AG04450 (cell line): ENCODE data around the gene RTKN. TPM values are rescaled to one million over a fixed set of nuclear protein-coding genes. Genes with fewer than 3 reads are reported as not detected.
A peak's percentile ranks its signal among the peaks of the same experiment; 100 is the strongest.

ENCODE experiments used
- CTCF ChIA-PET: fragments of 300-600, 350-600 bp; formaldehyde crosslinking; extraction: SDS; loops from one replicate; lab custom pipeline; 2022; ENCODE audit warnings: antibody characterized with exemption, inconsistent platforms; lab: Charles Lee
- POLR2A ChIA-PET: fragments of 350-600 bp; formaldehyde crosslinking; extraction: SDS; loops from one replicate; lab custom pipeline; 2021; ENCODE audit warnings: antibody characterized with exemption, inconsistent platforms; lab: Yijun Ruan, JAX
- DNase-seq: peaks from one replicate; pipeline ENCODE4 v3.0.0-alpha.2; 2011; ENCODE audit warnings: low read depth, low spot score
- H3K27ac ChIP-seq: one replicate; pipeline ENCODE4 v1.5.1; 2012; ENCODE audit warnings: low read depth, low read length, control low read depth
- H3K27me3 ChIP-seq: one replicate; pipeline ENCODE4 v1.6.0; 2012; ENCODE audit warnings: low read length; ENCODE audit not compliant: control insufficient read depth, insufficient read depth
- H3K4me3 ChIP-seq: 2 replicates; pipeline ENCODE4 v1.5.1; 2011; ENCODE audit warnings: mild to moderate bottlenecking, low read depth, low read length, control low read depth
- H3K9me3 ChIP-seq: 2 replicates; pipeline ENCODE4 v1.5.1; 2012; ENCODE audit warnings: low read length; ENCODE audit not compliant: control insufficient read depth, insufficient read depth
- CTCF ChIP-seq: IDR thresholded peaks from 2 replicates; pipeline ENCODE4 v1.5.1; 2011; ENCODE audit warnings: low read depth, low read length, control low read depth, inconsistent platforms
- polyA plus RNA-seq: library from polyadenylated mRNA; depleted of rRNA; stranded (reverse); fragments of >200 nt; gene quantifications from 2 replicates; pipeline ENCODE4 v1.2.3, GENCODE V29; 2011

Gene RTKN
- polyA plus RNA-seq, 1 experiment = 12.7 TPM

- H3K4me3 ChIP-seq = peak overlapping the region; percentile 36
- ChIA-PET POLR2A (no interaction called here), CTCF (interaction anchor here (0.7 to 1.2 kb wide), 2 partner anchors 80 to 284 kb away, joined by 3 to 5 read pairs; no protein-coding TSS in a partner anchor)
These were observed 26.6 kb downstream of the RTKN start for GRCh38 chr2:74414881-74415761.

GRCh38 chr2:74414441-74414840 is 27.3 kb downstream of the RTKN start:
- no peak for DNase-seq
- Histone ChIP-seq H3K9me3 (no peaks in the 10 kb centered on the region; the same call in 1 of the 2 replicates), H3K27me3 (peaks cover 17% of the 10 kb centered on the region), H3K27ac (no peak overlapping the region), H3K4me3 (no peak overlapping the region)
- no peak for TF ChIP-seq CTCF
- POLR2A ChIA-PET = no interaction called here
- CTCF ChIA-PET = interaction anchor here (1.2 kb wide), 1 partner anchor 79 kb away, joined by 5 read pairs; no protein-coding TSS in a partner anchor

More at GRCh38 chr2:74414881-74415761, 26.6 kb downstream of the RTKN start:
- no peaks in the 10 kb centered on the region; the same call in 1 of the 2 replicates for H3K9me3 ChIP-seq
- no peak; the same call in 1 of the 2 replicates for TF ChIP-seq CTCF
- peaks cover 20% of the 10 kb centered on the region for H3K27me3 ChIP-seq
- DNase-seq = no peak
- H3K27ac ChIP-seq = no peak overlapping the region

GRCh38 chr2:74413001-74413698 is 28.6 kb downstream of the RTKN start:
- no peak for DNase-seq
- no peak for TF ChIP-seq CTCF
- H3K27ac ChIP-seq = no peak overlapping the region
- H3K9me3 ChIP-seq = no peaks in the 10 kb centered on the region; the same call in 1 of the 2 replicates
- H3K4me3 ChIP-seq = no peak overlapping the region
- H3K27me3 ChIP-seq = peaks cover 17% of the 10 kb centered on the region
- POLR2A ChIA-PET = no interaction called here
- CTCF ChIA-PET = interaction anchor here (0.8 to 1.1 kb wide), 2 partner anchors 14 to 22 kb away, joined by 3 to 4 read pairs; no protein-coding TSS in a partner anchor

GRCh38 chr2:74407682-74408081 is 34.1 kb downstream of the RTKN start:
- H3K27ac ChIP-seq = no peak overlapping the region
- H3K4me3 ChIP-seq = no peak overlapping the region
- CTCF ChIA-PET = no interaction called here
- TF ChIP-seq CTCF = no peak
- H3K27me3 ChIP-seq = peaks cover 2% of the 10 kb centered on the region
- no peak for DNase-seq
- no peaks in the 10 kb centered on the region for H3K9me3 ChIP-seq
- POLR2A ChIA-PET = no interaction called here
